Muscle of leg (tissue), 11 donors: Measurements from ENCODE around the gene PPIB. TPM values are rescaled to one million over a fixed set of nuclear protein-coding genes. Genes with fewer than 3 reads are reported as not detected.

Source experiments
- DNase-seq: peaks from one replicate; pipeline ENCODE4 v3.0.0; 2013
- H3K27ac ChIP-seq: one replicate; pipeline ENCODE4 v1.5.1; 2013; ENCODE audit warnings: mild to moderate bottlenecking, low read length, control low read depth
- H3K27me3 ChIP-seq: one replicate; pipeline ENCODE4 v1.6.1; 2013; ENCODE audit warnings: low read length; ENCODE audit not compliant: control insufficient read depth, insufficient read depth
- H3K36me3 ChIP-seq: one replicate; pipeline ENCODE4 v1.6.1; 2013; ENCODE audit warnings: low read length; ENCODE audit not compliant: control insufficient read depth, insufficient read depth
- H3K4me1 ChIP-seq: one replicate; pipeline ENCODE4 v1.6.1; 2013; ENCODE audit warnings: low read length; ENCODE audit not compliant: control insufficient read depth, insufficient read depth
- H3K4me3 ChIP-seq: one replicate; pipeline ENCODE4 v1.5.1; 2013; ENCODE audit warnings: low read length, control low read depth
- H3K9me3 ChIP-seq: replicated peaks from 2 replicates; pipeline ENCODE4 v1.6.1; 2013; ENCODE audit warnings: low read depth, low read length; ENCODE audit not compliant: control insufficient read depth
- WGBS: methylation state at CpG from one replicate; pipeline ENCODE4 v1.1.5; 2013; ENCODE audit warnings: missing lambda C conversion rate; ENCODE audit not compliant: insufficient coverage; 5-methylcytosine and 5-hydroxymethylcytosine counted together
- polyA plus RNA-seq, 8 donors: library from polyadenylated mRNA; unstranded; fragments of 120-200 nt; gene quantifications; one replicate each; pipeline versions ENCODE4 v1.2.1 to v1.2.3, GENCODE V29; 2013; ENCODE audit warnings: inconsistent platforms in 1 of 8, low replicate concordance in 1 of 8; ENCODE audit not compliant: insufficient read length in 8 of 8, insufficient read depth in 1 of 8
- total RNA-seq: library from RNA; stranded (reverse); fragments of 120-200 nt; gene quantifications from one replicate; pipeline ENCODE4 v1.2.4, GENCODE V29; 2013

Gene PPIB
- total and polyA plus RNA-seq, 9 donors = 265 to 490 (median 338) TPM

GRCh38 chr15:64138331-64138941, 24.4 kb downstream of the PPIB start:
- DNase-seq = no peak
- H3K9me3 ChIP-seq = no peaks in the 10 kb centered on the region
- no peak overlapping the region for H3K27ac ChIP-seq
- H3K27me3 ChIP-seq = no peaks in the 10 kb centered on the region
- H3K4me1 ChIP-seq = no peaks in the 10 kb centered on the region
- H3K4me3 ChIP-seq = no peak overlapping the region
- H3K36me3 ChIP-seq = peaks cover 75% of the 10 kb centered on the region
- WGBS = 89% methylated on average over 2 of the region's 4 CpGs

- WGBS = 74% methylated on average over 6 of the region's 8 CpGs
Measured at GRCh38 chr15:64137226-64137833, 25.5 kb downstream of the PPIB start.

GRCh38 chr15:64136347-64136746, 26.5 kb downstream of the PPIB start:
- Histone ChIP-seq H3K27me3 (no peaks in the 10 kb centered on the region), H3K9me3 (no peaks in the 10 kb centered on the region), H3K27ac (no peak overlapping the region), H3K4me1 (no peaks in the 10 kb centered on the region), H3K4me3 (no peak overlapping the region), H3K36me3 (peaks cover 73% of the 10 kb centered on the region)
- no peak for DNase-seq
- WGBS = 92% methylated on average over 5 of the region's 7 CpGs

More at GRCh38 chr15:64137226-64137833, 25.5 kb downstream of the PPIB start:
- peaks cover 73% of the 10 kb centered on the region for H3K36me3 ChIP-seq
- no peaks in the 10 kb centered on the region for H3K9me3 ChIP-seq
- no peaks in the 10 kb centered on the region for H3K4me1 ChIP-seq
- H3K27me3 ChIP-seq = no peaks in the 10 kb centered on the region
- DNase-seq = no peak
- no peak overlapping the region for H3K27ac ChIP-seq
- H3K4me3 ChIP-seq = no peak overlapping the region

- peaks cover 84% of the 10 kb centered on the region for H3K36me3 ChIP-seq
- H3K4me1 ChIP-seq = no peaks in the 10 kb centered on the region
- H3K9me3 ChIP-seq = no peaks in the 10 kb centered on the region
- no peak for DNase-seq
- no peak overlapping the region for H3K4me3 ChIP-seq
- no peaks in the 10 kb centered on the region for H3K27me3 ChIP-seq
- H3K27ac ChIP-seq = no peak overlapping the region
- 93% methylated on average over 6 of the region's 9 CpGs for WGBS
Measured at GRCh38 chr15:64134345-64134829, 28.4 kb downstream of the PPIB start.

- no peak for DNase-seq
- Histone ChIP-seq H3K9me3 (no peaks in the 10 kb centered on the region), H3K4me3 (no peak overlapping the region), H3K36me3 (peaks cover 86% of the 10 kb centered on the region), H3K27me3 (no peaks in the 10 kb centered on the region), H3K27ac (no peak overlapping the region), H3K4me1 (no peaks in the 10 kb centered on the region)
- WGBS = 88% methylated on average over 10 of the region's 10 CpGs
Measured at GRCh38 chr15:64133623-64134344, 29.0 kb downstream of the PPIB start.

- H3K4me3 ChIP-seq = no peak overlapping the region
- no peak overlapping the region for H3K27ac ChIP-seq
- H3K36me3 ChIP-seq = peaks cover 82% of the 10 kb centered on the region
- 100% methylated on average over 2 of the region's 4 CpGs for WGBS
- H3K27me3 ChIP-seq = no peaks in the 10 kb centered on the region
- H3K4me1 ChIP-seq = no peaks in the 10 kb centered on the region
- no peaks in the 10 kb centered on the region for H3K9me3 ChIP-seq
- no peak for DNase-seq
Measured at GRCh38 chr15:64132217-64132616, 30.6 kb downstream of the PPIB start.

GRCh38 chr15:64131547-64131946, 31.3 kb downstream of the PPIB start:
- Histone ChIP-seq H3K27me3 (no peaks in the 10 kb centered on the region), H3K27ac (no peak overlapping the region), H3K4me3 (no peak overlapping the region), H3K36me3 (peaks cover 81% of the 10 kb centered on the region), H3K9me3 (no peaks in the 10 kb centered on the region), H3K4me1 (no peaks in the 10 kb centered on the region)
- WGBS = 96% methylated on average over 4 of the region's 7 CpGs
- DNase-seq = no peak

- no peak for DNase-seq
- no peaks in the 10 kb centered on the region for H3K9me3 ChIP-seq
- 100% methylated on average over 2 of the region's 3 CpGs for WGBS
- H3K27me3 ChIP-seq = no peaks in the 10 kb centered on the region
- no peak overlapping the region for H3K4me3 ChIP-seq
- H3K27ac ChIP-seq = no peak overlapping the region
- no peaks in the 10 kb centered on the region for H3K4me1 ChIP-seq
- H3K36me3 ChIP-seq = peaks cover 78% of the 10 kb centered on the region
Measured at GRCh38 chr15:64130159-64130558, 32.7 kb downstream of the PPIB start.

- WGBS = 100% methylated on average over 1 of the region's 6 CpGs
- Histone ChIP-seq H3K4me3 (no peak overlapping the region), H3K36me3 (peaks cover 70% of the 10 kb centered on the region), H3K27ac (no peak overlapping the region), H3K4me1 (no peaks in the 10 kb centered on the region), H3K27me3 (no peaks in the 10 kb centered on the region), H3K9me3 (no peaks in the 10 kb centered on the region)
- DNase-seq = no peak
Measured at GRCh38 chr15:64127521-64128270, 35.1 kb downstream of the PPIB start.

- peaks cover 63% of the 10 kb centered on the region for H3K36me3 ChIP-seq
- no peaks in the 10 kb centered on the region for H3K9me3 ChIP-seq
- DNase-seq = no peak
- 100% methylated on average over 1 of the region's 3 CpGs for WGBS
- no peaks in the 10 kb centered on the region for H3K4me1 ChIP-seq
- no peak overlapping the region for H3K27ac ChIP-seq
- no peaks in the 10 kb centered on the region for H3K27me3 ChIP-seq
- H3K4me3 ChIP-seq = no peak overlapping the region
Measured at GRCh38 chr15:64125978-64126377, 36.8 kb downstream of the PPIB start.
